Occipital lobe (tissue), 2 donors: ENCODE results near the gene GMDS. TPM values are rescaled to one million over a fixed set of nuclear protein-coding genes. Genes with fewer than 3 reads are reported as not detected.

ENCODE experiments used
- DNase-seq: peaks from one replicate; lab custom pipeline; 2025; lab: John Stamatoyannopoulos, UW
- total RNA-seq: library from RNA; depleted of rRNA; stranded (reverse); fragments of >200 nt; gene quantifications from one replicate; pipeline ENCODE4 v1.2.3, GENCODE V29; 2014

The GMDS gene
- total RNA-seq, 1 donor from 2014 or later: 6.1 TPM

- DNase-seq: no peak
Observed at GRCh38 chr6:1839361-1839760, 406.0 kb downstream of the GMDS start.

DNA sequence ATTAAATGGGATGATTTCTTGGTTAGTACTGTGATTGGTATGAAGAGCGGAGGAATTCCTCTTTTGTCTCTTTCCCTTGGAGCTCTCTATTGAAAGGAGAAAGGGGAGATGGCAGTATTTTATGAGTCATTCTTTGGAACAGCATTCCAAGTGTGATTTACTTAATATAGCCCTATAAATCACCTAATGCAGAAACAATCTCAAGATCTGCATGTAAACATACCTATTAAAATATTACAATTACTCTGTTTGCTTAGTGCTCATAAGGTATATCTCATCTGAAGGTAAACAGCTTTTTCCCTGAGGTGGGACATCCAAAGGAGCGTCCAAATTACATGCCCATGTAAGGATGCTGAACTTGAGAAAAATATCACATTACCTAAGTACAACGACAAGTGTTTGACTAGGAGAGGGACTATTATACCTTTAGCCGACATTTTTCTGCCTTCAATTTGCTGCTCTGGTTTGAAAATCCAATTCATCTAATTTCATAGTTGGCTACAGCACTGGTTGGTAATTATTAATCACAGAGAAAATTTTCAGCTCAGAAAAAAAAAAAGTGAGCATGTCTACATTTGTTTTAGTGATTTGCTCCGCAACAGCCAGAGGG lies 406.7 kb downstream of the GMDS start:
- no peak for DNase-seq

DNA sequence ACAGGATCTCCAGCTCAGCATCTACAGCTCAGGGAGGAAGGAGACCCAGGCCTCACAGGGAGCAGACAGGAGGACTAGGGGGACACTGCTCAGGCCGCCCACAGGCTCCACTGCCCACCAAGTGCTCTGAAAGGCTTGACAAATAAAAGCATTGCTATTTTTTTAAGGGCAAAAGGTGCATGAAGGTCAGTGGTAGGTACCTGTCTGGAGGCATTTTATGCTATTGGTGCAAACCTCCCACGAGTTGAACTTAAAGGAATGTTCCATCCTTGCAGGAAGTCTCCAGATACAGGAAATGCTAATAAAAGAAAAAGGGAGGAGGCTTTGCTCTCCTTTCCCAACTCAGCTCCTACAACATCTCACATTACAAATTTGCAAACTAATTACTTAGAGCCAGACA lies 407.6 kb downstream of the GMDS start:
- DNase-seq: no peak

GRCh38 chr6:1836690-1837089 lies 408.7 kb downstream of the GMDS start:
- no peak for DNase-seq

GRCh38 chr6:1834646-1835516 lies 410.5 kb downstream of the GMDS start:
- no peak for DNase-seq

GRCh38 chr6:1834207-1834606 lies 411.2 kb downstream of the GMDS start:
- DNase-seq: no peak

DNA sequence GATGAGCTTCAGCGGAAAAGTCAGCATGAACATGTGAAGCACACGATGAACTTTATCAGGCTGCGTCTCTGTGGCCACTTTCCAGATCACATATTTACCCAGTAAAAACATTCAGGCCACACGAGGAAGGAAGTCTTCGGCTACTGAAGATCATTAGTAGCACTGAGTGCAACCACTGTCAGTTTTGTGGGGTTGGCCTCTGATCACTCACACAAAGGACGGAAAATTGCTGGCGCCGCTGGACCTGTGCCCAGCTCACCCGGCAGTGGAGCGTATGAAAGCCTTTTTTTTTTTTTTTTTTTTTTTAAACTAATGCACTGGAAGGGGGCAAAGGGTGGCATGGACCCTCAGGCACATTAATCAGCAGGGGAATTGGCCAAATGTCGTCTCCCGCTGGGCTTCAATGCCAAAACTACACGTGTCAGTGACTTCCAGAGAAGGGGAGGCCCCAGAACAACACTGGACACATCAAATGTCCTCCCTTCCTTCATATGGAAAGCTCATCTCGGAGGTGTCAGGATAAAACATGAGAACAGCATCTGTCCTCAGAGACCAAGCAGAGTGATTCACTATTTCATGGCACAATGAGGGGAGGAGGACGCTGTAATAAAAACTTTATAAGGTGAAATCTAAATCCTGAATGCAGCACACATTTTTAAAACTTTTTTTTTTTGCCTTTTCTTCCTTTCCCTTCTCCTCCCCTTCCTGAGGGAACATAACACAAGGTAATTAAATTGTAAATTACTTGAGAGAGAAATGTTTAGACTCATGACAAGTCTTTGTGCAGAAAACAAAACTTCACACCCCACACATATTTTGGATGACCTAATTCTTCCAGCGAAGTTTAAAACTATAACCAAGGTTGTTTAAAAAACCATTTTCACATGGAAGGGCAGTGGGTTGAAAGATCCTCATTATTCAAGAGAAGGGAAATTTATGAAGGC lies 412.3 kb downstream of the GMDS start:
- no peak for DNase-seq

DNA sequence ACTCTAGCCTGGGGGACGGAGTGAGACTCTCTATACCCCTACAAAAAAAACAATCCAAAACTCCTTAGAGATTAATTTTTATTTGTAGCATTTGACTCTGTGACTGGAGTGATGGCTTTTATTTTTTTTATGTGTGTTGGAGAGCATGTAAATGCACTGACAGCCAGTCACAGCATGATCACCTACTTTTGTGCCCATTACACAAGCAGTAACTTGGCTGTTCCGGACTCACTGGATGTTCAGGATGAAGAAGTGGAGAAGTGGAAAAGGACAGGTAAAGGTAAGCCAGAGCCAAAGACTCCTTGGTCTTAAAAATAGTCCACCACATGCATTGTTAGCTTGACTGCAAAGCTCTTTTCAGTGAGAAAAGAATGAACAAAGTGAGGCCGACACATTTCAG lies 413.0 kb downstream of the GMDS start:
- DNase-seq: no peak

DNA sequence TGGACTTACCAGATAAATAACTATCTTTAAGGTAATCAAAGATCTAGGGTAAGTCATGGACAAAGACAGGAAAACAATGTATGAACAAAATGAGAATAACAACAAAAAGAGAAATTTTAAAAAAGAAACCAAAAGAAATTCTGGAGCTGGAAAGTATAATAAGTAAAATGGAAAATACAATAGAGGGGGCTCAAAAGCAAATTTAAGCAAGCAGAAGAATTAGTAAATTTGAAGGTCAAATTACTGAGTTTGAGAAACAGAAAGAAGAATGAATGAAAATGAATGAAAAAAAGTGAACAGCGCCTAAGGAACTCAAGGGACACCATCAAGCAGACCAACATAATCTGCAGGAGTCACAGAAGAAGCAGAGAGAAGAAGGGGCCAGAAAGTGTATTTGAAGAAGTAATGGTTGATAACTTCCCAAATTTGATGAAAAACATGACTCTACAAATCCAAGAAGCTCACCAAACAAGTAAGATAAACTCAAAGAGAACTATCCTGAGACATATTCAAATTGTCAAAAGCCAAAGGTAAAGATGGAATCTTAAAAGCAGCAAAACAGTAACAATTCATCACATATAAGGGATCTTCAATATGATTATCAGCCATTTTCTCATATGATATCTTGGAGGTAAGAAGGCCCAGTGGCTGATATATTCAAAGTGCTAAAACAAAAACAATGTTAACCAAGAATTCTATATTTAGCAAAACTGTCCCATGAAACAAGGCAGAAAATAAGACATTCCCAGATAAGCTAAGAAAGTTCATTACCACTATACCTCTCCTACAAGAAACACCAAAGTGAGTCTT lies 417.2 kb downstream of the GMDS start:
- no peak for DNase-seq

DNA sequence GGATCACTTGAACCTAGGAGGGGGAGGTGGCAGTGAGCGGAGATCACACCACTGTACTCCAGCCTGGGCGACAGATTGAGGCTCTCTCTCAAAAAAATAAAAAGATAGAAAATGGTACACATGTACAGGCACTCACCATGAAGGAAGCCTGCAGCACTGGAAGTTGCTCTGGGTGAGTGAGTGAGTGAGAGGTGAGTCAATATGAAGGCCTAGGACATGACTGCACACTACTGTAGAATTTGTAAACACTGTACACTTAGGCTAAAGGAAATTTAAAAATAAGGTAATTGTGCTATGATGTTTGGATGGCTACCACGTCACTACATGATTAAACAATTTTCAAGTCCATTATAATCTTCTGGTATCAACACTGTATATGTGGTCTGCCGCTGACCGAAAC lies 419.5 kb downstream of the GMDS start:
- DNase-seq: no peak

- no peak for DNase-seq
Observed at GRCh38 chr6:1825277-1825676, 420.1 kb downstream of the GMDS start.

GRCh38 chr6:1821513-1822183 lies 423.8 kb downstream of the GMDS start:
- DNase-seq: no peak

DNA sequence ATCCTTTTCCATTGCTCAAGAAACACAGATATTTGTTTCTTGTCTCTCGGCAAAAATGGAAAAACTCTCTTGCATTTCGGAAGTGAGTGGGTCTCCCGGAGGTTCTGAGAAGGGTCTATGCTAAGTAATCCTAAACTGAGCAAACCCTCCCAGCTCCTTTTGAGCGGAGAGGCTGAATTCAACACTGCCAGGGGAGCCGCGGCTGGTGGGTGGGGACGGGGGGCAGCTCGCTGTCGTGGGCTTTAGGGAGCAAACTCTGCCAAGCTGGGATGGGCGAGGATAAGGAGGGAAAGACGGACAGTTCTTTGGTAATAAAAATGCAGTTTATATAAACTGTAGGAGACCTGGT lies 424.3 kb downstream of the GMDS start:
- no peak for DNase-seq

- DNase-seq: no peak
Observed at GRCh38 chr6:1820714-1821113, 424.7 kb downstream of the GMDS start.

DNA sequence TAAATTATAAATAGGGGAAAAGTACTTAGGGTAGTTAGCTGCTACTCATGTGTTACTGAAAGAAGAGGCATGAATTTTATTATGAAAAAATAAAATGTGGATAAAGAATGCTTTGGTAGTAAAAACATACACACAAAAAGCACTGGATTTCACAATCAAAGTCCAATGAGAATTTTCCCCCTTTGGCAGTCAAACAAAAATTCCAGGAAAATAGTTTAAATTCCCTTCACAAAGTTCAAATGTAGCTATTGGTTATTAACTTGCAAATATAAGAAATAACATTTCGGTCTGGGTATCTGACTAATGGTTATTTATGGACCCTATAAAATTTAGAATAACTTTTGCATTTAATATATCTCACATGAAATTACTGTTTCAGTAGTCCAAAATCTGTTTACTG lies 425.2 kb downstream of the GMDS start:
- DNase-seq: no peak

GRCh38 chr6:1819007-1819406 lies 426.4 kb downstream of the GMDS start:
- no peak for DNase-seq

DNA sequence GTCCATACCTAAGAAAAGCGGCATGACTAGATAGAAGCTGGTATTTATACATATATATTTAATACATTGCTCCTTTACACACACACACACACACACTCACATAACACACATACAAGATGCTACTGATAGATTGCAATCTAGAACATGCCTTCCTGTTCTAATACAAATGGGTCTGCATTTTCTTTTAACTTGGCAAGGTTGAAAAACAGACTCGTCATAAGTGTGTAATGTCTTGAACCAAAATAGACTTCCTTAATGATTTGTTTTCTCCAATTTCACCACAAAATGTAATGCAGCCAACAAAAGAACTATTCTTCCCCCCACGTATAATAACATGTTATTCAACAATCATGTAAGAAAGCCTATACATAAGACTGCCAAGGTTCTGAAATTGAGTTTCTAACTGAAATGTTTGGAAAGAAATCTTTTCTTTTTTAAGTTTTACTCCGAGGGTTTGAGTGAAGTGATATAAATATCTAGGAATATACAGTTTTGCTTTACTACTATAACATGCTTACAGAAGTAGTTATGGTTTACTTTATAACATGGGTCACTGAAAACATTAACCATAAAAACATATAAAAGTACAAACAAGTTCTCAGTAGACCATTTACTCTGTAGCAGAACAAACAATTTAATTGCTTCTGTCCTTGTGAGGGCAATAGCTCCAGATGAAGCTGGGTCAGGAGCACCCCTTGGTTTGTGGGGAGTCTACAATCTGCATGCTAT lies 428.2 kb downstream of the GMDS start:
- no peak for DNase-seq

DNA sequence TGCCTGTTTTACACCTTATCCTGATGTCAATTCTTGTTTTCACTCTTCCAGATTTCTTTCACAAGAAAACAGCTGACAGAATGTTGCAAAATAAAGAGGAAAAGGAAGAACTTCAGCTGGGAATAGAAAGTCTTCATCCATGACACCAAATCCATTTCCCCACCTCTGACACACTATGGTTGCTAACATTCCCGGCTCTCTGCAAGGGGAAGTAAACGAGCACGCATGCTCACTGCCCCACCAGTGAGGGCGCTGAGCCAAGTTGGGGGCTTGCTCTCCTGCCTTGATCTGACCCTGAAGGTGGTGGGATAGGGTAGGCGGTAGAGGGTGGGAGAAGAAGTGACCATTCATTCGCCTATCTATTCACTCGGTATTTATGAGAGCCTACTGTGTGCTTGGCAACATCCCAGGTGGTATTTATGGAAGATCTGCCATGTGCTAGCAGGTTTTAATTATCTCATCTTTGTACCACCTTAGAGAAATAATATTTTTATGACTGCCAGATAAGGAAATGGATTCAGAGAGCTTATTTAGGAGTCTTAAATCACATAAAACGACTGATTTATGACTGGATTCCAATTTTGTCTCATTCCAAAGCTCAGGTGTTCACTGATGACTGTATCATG lies 429.5 kb downstream of the GMDS start:
- no peak for DNase-seq

- no peak for DNase-seq
Observed at GRCh38 chr6:1814279-1814678, 431.1 kb downstream of the GMDS start.

- no peak for DNase-seq
Observed at GRCh38 chr6:1812487-1812886, 432.9 kb downstream of the GMDS start.
